Right ventricle myocardium inferior (tissue), 1 donor: Measurements from ENCODE around the gene GLCE. TPM values are rescaled to one million over a fixed set of nuclear protein-coding genes. Genes with fewer than 3 reads are reported as not detected.
"Not testable (repeated sequence)": the region's sequence is repeated elsewhere in the genome, so short reads cannot be mapped to it uniquely, and the experiment has no call there.

ENCODE experiments used
- ATAC-seq: fragments of 200-7000 bp; cut with Tn5 transposase; one replicate; pipeline ENCODE4 v1.9.1; 2020; ENCODE audit warnings: mild to moderate bottlenecking, moderate library complexity
- DNase-seq: peaks from one replicate; pipeline ENCODE4 v3.0.0; 2021; ENCODE audit errors: missing footprints
- intact Hi-C: fragments of 100-400 bp; cut with DNase I; formaldehyde crosslinking; loops from one replicate; pipeline ENCODE4 v1.11.0; 2022
- total RNA-seq: library from RNA; stranded (reverse); fragmentation: NEBNext Ultra II Directional; extraction: Animal tissue kit (Norgen Biotek cat#: 25700); gene quantifications from one replicate; pipeline ENCODE4 v1.2.1, GENCODE V29; 2021
- donor health status: DM: no; HTN: yes; CAD: no; lungs with severe emphysema.

Gene GLCE
- total RNA-seq, 1 donor from 2014 or later: 8.9 TPM

DNA sequence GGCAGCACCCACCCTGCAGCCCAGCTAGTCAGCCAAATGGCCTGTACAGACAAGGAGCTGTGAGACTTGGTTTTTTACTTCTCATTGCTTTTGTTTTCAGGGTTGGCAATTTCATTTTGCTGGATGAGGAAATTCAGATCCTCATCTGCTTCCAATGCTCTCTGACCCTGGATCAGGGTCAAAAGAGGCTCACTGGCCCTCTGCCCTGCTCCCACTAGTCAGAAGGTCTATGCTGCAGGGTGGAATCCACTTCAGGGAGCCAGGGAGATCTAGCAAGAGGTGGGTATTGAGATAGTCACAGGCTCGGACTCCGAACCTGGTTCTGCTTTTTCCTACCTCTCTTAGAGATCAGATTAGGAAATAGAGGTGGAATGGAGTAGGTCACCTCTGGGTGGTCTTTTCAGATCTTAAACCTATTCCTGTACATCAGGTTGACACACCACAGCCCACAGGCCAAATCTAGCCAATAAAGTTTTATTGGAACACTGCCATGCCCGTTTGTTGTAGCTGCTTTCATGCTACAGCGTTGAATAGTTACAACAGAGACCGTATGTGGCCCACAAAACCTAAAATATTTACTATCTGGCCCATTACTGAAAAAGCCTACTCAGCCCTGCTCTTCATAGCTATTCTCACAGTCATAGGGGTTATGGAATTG is 26.4 kb upstream of the GLCE start:
- ATAC-seq (no peak), DNase-seq (no peak)
- intact Hi-C loops: no loop called here

DNA sequence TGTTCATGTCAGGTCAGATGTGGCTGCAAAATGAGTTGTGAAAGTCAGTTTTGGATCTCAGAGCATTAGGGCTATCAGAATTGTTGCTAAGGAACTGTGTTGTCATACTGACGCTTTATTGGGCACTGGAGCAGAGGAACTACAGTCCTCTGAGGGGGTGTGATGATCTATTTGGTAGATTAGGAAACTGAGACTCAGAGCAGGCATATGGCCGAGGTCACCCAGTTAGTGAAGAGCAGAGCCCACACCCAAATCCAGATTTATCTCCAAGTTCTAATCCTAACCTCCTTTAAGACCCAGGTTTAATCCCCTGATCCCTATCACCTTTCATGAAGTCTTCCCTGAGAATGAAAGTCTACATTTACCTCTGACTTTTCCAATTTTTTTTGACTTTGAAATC is 25.6 kb upstream of the GLCE start:
- no peak for DNase-seq
- no peak for ATAC-seq
- intact Hi-C loops: no loop called here

DNA sequence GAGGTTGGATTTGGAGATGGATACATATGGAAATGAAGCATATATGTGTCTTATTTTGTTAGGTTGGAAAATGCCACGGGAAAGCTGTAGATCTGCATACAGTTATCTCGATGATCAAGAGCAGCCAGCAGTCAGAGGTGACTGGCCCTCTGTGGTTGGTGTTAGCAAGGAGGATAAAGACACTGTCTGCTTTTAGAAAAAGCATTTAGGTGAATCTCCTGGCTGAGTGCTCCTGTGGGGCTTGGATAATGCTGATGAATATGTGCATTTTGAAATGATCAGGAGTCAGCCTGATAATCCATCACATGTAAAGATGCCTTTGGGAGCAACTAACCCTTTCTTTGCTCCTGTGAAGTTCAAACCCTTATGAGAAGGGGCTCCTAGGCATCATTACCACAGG is 24.9 kb upstream of the GLCE start:
- ATAC-seq: no peak
- intact Hi-C loops: no loop called here
- no peak for DNase-seq

DNA sequence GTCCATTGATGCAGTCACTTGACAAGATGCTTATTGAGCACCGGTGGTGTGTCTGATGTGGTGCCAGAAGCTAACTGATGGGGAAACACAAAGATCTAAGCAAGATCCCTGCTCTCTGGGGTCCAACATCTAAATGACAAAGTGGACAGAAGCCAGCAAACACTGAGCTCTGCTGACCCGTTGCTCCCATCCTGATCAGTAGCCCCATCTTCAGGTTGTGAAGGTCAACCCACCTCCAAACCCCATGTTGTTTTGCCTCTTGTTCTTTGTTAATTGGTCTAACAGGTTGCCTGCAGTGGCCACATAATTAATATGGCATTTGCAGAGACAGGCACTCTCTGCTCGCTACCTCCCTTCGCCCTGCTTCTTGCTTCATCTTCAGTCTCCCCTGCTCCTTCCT is 21.5 kb upstream of the GLCE start:
- DNase-seq (no peak), ATAC-seq (no peak)
- intact Hi-C loops: no loop called here

DNA sequence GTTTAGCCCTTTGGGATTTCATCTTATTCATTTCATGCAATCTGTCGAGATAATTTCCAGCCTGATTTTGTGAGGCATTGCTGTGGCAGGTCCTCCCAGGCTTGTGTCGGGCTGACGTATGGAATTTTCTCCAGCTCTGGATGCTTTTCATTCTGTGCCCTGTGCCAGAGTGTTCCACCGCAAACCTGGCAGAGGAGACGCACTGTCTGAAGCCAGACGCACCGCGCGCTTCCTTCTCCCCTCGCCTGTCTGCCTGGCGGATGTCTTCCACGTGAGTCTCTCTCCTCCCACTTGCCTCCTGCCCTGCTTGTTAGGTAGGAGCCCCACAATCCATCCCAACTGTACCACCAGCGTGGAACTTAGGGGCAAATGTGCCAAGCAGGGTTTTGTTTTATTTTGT is 20.1 kb upstream of the GLCE start:
- DNase-seq (no peak), ATAC-seq (no peak)
- intact Hi-C loops: no loop called here

DNA sequence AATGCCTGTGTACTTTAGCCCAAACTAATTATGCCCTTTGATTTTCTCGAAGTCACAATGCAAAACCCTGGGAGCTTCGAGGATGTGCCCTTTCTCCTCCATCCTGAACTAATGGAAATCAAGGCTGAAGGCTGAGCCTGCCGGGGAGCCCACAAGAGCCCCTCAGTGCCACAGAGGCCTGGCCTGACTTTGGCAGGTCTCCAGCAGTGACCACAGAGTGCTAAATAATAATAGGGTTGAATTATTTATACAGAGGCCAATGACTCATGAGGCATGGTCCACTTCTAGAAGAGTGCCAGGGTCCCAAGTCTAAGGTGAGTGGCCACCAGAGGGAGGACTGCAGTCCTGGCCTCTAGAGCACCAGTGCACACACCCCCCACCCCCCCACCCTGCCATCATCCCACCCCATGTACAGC is 19.1 kb upstream of the GLCE start:
- DNase-seq: no peak
- intact Hi-C loops: no loop called here
- ATAC-seq: no peak

DNA sequence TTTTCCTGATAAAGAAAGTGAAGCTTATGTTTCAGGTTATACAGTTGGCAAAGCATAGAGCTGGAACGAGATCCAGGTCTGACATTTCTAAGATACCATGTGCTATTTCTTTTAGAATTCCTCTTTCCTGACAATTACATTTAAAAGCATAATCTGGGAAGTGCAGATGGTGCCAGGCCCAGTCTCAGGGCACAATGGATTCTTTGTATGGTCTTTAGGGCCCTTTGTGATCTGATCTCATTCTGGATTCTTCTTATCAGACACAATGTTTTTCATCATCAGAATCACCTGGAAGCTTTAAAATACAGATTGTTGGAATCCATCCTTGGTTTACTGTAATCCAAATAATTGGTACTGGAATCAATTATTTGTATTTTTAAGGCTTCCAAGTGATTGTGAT is 18.6 kb upstream of the GLCE start:
- DNase-seq: no peak
- ATAC-seq: no peak
- intact Hi-C loops: no loop called here

DNA sequence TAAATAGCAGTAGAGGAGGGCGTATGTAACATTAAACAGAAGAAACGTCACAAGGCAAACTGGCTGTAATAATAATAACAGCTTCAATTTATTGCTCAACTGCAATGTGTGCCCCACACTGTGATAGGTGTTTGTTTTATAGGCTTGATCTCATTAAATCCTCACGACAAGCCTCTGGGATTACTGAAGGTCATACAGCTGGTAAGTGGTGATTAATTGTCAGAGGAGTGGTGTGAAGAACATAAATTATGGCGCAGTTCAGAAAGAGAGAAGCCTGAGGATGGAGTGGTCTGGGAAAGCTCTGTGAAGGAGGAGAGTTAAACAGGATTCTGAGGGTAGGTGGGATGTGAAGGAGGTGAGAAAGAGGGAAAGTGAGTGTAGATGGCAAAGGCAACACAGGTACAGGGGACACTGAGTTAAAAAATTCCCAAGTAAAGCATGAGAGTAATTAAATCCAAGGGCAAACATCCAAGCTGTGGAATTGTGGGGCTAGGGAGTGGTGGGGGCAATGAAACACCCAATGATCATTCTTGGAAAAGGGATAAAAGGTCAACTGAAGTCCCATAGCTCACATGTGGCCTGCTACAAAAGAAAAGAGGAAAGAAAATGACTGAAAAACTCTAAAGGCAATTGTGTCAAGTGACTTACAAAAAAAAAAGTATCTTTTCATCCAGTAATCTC is 16.5 kb upstream of the GLCE start:
- intact Hi-C loops: no loop called here
- DNase-seq (no peak), ATAC-seq (no peak)

DNA sequence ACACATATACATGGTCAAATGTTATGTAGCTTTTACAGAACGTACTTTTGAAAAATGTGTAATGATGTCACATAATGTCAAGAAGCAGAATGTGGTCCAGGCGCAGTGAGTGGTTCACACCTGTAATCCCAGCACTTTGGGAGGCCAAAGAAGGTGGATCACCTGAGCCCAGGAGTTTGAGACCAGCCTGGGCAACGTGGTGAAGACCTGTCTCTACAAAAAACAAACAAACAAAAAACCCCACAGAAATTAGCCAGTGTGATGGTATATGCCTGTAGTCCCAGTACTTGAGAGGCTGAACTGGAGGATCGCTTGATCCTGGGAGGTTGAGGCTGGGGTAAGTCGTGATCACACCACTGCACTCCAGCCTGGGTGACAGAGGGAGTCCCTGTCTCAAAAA is 15.9 kb upstream of the GLCE start:
- intact Hi-C loops: no loop called here
- ATAC-seq (no peak), DNase-seq (no peak)

DNA sequence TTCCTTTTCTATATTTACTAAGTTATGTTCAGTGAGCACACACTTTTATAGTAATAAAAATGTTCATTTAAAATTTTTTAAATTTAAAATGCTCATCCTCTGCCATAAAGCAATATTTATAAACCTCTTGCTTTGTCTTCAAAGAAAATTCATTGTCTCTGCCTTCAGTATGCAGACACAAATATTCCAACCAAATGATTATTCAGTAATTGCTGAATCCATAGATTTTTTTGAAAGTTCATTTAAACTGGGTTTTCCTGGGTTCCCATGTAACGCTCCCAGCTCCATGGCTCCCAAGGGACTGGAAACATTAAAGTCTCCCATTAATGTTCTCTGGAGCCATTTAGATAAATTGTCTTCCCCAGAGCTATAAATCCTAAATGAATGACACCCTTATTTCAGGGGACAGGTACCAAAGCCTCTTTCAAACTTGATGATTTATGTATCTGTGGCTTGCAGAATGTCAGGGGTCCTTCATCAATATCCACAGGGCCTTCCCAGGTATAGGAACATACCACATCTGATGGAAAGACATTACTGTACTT is 15.2 kb upstream of the GLCE start:
- no peak for DNase-seq
- ATAC-seq: no peak
- intact Hi-C loops: no loop called here

DNA sequence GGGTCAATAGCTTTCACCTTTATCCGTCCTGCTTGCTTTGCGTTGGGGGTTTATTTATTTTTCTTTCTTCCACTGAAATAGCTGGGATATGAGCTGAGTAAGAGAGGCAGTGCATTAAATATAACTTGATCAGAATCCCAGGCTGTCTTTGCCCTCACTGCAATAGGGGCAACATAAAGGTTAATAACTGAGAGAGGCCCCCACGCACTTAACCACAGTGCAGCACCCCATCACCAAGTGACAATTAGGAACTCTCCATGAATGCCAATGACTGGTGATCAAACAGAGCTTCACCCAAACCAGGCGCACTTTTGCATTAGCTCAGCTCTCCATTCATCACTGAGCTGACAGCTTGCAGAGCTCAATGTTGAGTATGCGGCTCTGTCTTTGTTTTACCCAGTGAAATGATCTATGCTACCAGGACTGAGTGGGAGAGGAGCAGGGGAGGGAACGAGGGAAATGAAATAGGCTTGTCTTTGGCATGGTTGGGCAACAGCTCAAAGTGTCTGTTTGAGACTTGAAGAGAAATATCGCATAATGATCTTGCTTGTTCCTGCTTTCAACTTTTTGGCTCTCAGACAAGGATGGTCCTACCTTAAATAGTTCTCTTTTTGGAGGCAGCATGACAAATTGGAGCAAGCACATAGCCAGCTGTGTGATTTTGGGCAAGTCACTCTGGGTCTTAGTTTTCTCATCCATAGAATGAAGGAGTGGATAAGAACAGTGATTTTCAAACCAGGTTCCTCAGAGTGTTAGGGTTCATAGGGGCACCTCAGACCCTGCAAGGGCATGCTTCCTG is 14.5 kb upstream of the GLCE start:
- DNase-seq (no peak), ATAC-seq (no peak)
- intact Hi-C loops: no loop called here

DNA sequence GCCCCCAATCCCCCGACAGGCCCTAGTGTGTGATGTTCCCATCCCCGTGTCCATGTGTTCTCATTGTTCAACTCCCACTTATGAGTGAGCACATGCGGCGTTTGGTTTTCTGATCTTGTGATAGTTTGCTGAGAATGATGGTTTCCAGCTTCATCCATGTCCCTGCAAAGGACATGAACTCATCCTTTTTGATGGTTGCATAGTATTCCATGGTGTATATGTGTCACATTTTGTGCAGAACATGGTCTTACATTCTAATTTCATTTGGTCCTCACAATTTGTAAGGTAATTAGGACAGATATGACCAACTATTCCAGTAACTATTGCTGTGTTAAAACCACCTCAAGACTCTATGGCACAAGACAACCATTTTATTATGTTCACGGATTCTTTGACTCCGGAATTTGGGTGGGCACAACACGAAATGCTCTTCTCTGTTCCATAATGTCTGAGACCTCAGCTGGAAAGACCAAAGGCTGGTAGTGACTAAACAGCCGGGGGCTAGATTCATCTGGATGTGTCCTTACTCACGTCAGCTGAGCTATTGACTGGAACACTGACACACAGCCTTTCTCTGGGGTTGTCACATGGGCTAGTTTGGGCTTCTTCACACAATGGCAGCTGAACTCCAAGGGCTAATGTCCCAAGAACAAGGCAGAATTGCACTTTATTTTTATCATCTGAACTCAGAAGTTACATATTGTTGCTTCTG is 13.6 kb upstream of the GLCE start:
- no peak for ATAC-seq
- intact Hi-C loops: no loop called here

DNA sequence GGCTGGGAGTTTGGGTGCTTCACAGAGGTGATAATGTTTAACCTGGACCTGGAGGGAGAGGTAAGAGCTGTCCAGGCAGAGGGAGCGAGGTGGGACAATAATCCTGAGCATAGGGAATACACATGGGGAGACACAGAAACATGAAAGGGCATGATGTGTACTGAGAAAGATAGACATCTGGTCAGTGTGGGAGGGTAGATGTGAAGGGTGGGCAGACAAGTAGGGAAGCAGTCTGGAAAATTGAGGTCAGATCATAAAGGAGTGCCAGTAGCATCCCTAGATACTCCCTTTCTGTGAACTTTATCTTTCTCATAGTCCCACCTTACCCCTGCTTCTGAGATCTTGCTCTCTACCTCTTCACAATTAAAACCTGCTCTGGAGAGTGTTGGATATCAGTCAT is 12.0 kb upstream of the GLCE start:
- ATAC-seq (no peak), DNase-seq (no peak)
- intact Hi-C loops: no loop called here

More for the DNA sequence above, 13.6 kb upstream of the GLCE start:
- DNase-seq: no peak

DNA sequence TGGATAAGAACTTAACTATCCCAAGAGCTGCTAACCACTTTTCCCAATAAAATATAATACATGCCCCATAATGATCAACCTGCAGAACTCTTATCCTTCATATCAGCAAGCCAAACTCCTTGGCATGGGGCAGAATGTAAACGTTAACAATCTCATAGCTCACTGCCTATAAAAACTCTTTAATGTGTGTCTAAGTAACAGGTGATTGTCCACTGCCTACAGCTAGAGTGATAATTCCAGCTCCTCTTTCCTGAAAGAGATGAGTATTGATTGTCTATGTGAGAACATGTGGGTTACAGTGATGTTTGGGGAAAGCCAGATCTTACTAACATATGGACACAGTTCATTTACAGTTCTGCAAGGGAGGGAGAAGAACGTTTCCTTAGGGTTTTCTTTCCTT is 11.3 kb upstream of the GLCE start:
- DNase-seq (no peak), ATAC-seq (no peak)
- intact Hi-C loops: no loop called here

DNA sequence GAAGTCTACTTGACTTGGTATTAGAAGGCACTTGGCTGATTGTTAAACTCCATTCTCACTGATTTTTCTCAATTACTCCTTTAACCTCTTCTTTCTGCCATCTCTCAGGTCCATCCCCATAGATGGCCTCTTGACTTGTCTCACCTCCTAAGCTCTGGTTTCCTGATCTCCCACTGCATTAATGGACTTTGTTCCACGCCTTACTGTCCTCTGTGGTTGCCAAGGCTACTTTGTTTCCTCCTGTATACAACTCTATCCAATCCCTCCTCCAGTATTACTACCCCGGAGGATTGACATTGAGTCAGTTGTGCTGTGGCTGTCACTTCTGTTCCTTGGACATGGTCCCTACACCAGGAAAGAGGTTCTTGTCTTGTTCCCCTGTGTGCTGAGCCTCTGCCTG is 10.6 kb upstream of the GLCE start:
- ATAC-seq (no peak), DNase-seq (no peak)
- intact Hi-C loops: no loop called here

DNA sequence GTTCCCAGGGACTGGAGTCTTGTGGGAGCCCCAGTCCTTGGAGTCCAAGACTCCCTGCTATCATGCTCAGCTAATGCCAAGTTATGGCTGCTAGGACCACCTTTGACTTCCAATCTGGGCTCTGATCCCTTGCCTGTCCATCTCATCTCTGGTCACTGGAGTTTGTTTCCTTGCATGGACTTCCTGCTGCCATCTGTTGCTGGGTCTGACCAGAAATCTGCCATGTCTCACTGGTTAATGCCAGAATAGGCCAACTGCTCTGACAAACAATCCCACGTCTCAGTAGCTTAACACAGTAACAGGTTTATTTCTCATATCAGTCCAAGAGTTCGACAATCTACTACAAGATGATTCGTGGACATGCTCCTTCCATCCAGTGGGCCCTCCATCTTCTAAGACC is 10.1 kb upstream of the GLCE start:
- intact Hi-C loops: no loop called here
- DNase-seq: no peak

DNA sequence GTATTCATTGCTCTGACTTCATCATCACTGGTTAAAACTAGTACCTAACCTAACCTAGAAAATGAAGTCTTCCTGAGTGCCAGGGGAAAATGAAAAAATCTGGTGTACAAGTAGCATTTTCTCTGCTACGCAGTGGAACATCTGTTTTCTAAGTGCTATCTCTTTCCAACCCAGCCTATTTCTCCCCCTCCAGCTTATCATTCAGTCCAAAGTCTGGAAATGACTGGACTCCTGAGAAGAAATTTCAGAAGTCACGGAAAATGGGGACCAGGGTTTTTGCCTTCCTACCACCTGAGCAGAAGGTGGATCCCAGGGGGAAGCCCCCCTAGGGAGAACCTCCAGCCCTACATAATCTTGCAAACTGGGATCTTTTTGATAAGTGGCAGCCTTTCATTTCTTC is 9.6 kb upstream of the GLCE start:
- intact Hi-C loops: no loop called here
- ATAC-seq: no peak

More for the DNA sequence above, 10.1 kb upstream of the GLCE start:
- ATAC-seq: no peak

DNA sequence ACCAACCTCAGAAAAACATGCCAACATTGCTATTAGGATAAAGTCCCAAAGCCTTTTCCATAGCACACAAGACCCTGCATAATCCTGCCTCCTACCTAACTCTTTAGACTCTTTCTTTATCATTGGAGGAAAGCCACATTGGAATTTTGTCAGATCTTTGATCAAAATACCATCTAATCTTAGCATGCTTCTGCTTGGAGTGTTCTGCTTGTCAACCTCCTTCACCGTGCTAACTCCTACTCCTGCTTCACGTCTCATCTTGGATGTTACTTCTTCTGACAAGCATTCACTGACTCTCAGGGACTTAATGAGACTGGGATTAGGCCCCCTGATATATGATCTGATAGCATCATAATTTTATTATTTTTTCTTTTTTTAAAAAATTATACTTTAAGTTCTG is 7.4 kb upstream of the GLCE start:
- no peak for DNase-seq
- intact Hi-C loops: no loop called here
- no peak for ATAC-seq

More for the DNA sequence above, 9.6 kb upstream of the GLCE start:
- no peak for DNase-seq

DNA sequence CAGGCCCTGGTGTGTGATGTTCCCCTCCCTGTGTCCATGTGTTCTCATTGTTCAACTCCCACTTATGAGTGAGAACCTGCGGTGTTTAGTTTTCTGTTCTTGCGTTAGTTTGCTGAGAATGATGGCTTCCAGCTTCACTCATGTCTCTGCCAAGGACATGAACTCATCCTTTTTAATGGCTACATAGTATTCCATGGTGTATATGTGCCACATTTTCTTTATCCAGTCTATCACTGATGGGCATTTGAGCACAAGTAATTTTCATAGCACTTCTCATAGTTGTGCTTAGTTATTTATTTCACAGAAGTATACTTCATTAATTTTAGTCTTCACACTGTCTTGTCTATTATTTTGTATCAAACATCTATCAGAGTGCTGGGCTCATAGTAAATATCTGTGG is 6.8 kb upstream of the GLCE start:
- DNase-seq, ATAC-seq, intact Hi-C loops: not testable (repeated sequence)
